Measurements from ENCODE around the gene HHEX. TPM values are rescaled to one million over a fixed set of nuclear protein-coding genes. Genes with fewer than 3 reads are reported as not detected.

The HHEX gene
- total RNA-seq, 1 experiment from 2014 or later, result 91.5 TPM

- H3K4me1 Mint-ChIP-seq (ENCODE audit: low read depth, unreplicated experiment), result peaks cover 4% of the 10 kb centered on the region
- TF ChIP-seq CTCF (IDR thresholded peaks at IDR 0.05; ENCODE audit: unreplicated experiment), result no peak
- no peaks in the 10 kb centered on the region for H3K9me3 Mint-ChIP-seq (ENCODE audit: low read depth, unreplicated experiment)
- intact Hi-C loops (cut with micrococcal nuclease; ENCODE audit: unreplicated experiment), result loop anchor here (5.0 kb wide), 1 partner anchor 94 kb away; no protein-coding TSS in a partner anchor
- H3K4me3 Mint-ChIP-seq (ENCODE audit: low read depth, unreplicated experiment), result peak overlapping the region; percentile 98
- TSS peak; percentile 40 for BruUV-seq (replicated peaks)
- H3K27ac Mint-ChIP-seq (ENCODE audit: unreplicated experiment), result peak overlapping the region; percentile 96
- H3K36me3 Mint-ChIP-seq (ENCODE audit: insufficient read depth, unreplicated experiment), result peaks cover 70% of the 10 kb centered on the region
- no peaks in the 10 kb centered on the region for H3K27me3 Mint-ChIP-seq (ENCODE audit: unreplicated experiment)
- no peak for DNase-seq
- CTCF ChIA-PET, result interaction anchor here (1.0 kb wide), 1 partner anchor 131 kb away, joined by 3 read pairs; no protein-coding TSS in a partner anchor
Observed at GRCh38 chr10:92690915-92691590, 1.3 kb downstream of the HHEX start.

- peaks cover 1% of the 10 kb centered on the region for H3K4me1 Mint-ChIP-seq (ENCODE audit: low read depth, unreplicated experiment)
- H3K27me3 Mint-ChIP-seq (ENCODE audit: unreplicated experiment), result no peaks in the 10 kb centered on the region
- CTCF ChIA-PET, result interaction anchor here (1.0 kb wide), 1 partner anchor 131 kb away, joined by 3 read pairs; no protein-coding TSS in a partner anchor
- no peaks in the 10 kb centered on the region for H3K9me3 Mint-ChIP-seq (ENCODE audit: low read depth, unreplicated experiment)
- H3K27ac Mint-ChIP-seq (ENCODE audit: unreplicated experiment), result peak overlapping the region; percentile 96
- peaks cover 73% of the 10 kb centered on the region for H3K36me3 Mint-ChIP-seq (ENCODE audit: insufficient read depth, unreplicated experiment)
- TF ChIP-seq CTCF (IDR thresholded peaks at IDR 0.05; ENCODE audit: unreplicated experiment), result no peak
- peak overlapping the region; percentile 98 for H3K4me3 Mint-ChIP-seq (ENCODE audit: low read depth, unreplicated experiment)
- BruUV-seq (replicated peaks), result no TSS peak
- no peak for DNase-seq
- intact Hi-C loops (cut with micrococcal nuclease; ENCODE audit: unreplicated experiment), result loop anchor here (5.0 kb wide), 1 partner anchor 94 kb away; no protein-coding TSS in a partner anchor
Observed at GRCh38 chr10:92691591-92692079, 1.9 kb downstream of the HHEX start.

- H3K27ac Mint-ChIP-seq (ENCODE audit: unreplicated experiment), result peak overlapping the region; percentile 96
- TF ChIP-seq CTCF (IDR thresholded peaks at IDR 0.05; ENCODE audit: unreplicated experiment), result no peak
- no peak for DNase-seq
- no peaks in the 10 kb centered on the region for H3K9me3 Mint-ChIP-seq (ENCODE audit: low read depth, unreplicated experiment)
- BruUV-seq (replicated peaks), result no TSS peak
- peak overlapping the region; percentile 98 for H3K4me3 Mint-ChIP-seq (ENCODE audit: low read depth, unreplicated experiment)
- no peaks in the 10 kb centered on the region for H3K27me3 Mint-ChIP-seq (ENCODE audit: unreplicated experiment)
- intact Hi-C loops (cut with micrococcal nuclease; ENCODE audit: unreplicated experiment), result loop anchor here (5.0 kb wide), 1 partner anchor 95 kb away; no protein-coding TSS in a partner anchor
- peaks cover 77% of the 10 kb centered on the region for H3K36me3 Mint-ChIP-seq (ENCODE audit: insufficient read depth, unreplicated experiment)
- CTCF ChIA-PET, result interaction anchor here (1.0 kb wide), 1 partner anchor 130 kb away, joined by 3 read pairs; no protein-coding TSS in a partner anchor
- peaks cover 6% of the 10 kb centered on the region for H3K4me1 Mint-ChIP-seq (ENCODE audit: low read depth, unreplicated experiment)
Observed at GRCh38 chr10:92692080-92692671, 2.4 kb downstream of the HHEX start.

GRCh38 chr10:92692697-92693533 lies 3.2 kb downstream of the HHEX start:
- intact Hi-C loops (cut with micrococcal nuclease; ENCODE audit: unreplicated experiment), result loop anchor here (5.0 kb wide), 1 partner anchor 96 kb away; no protein-coding TSS in a partner anchor
- Mint-ChIP-seq H3K9me3 (ENCODE audit: low read depth, unreplicated experiment) (no peaks in the 10 kb centered on the region), H3K4me1 (ENCODE audit: low read depth, unreplicated experiment) (peaks cover 13% of the 10 kb centered on the region), H3K27ac (ENCODE audit: unreplicated experiment) (peak overlapping the region; percentile 96), H3K4me3 (ENCODE audit: low read depth, unreplicated experiment) (peak overlapping the region; percentile 98), H3K27me3 (ENCODE audit: unreplicated experiment) (no peaks in the 10 kb centered on the region), H3K36me3 (ENCODE audit: insufficient read depth, unreplicated experiment) (peaks cover 85% of the 10 kb centered on the region)
- CTCF ChIA-PET, result interaction anchor here (0.5 to 0.8 kb wide), 2 partner anchors 19 to 84 kb away, joined by 3 to 5 read pairs; no protein-coding TSS in a partner anchor
- no peak for TF ChIP-seq CTCF (IDR thresholded peaks at IDR 0.05; ENCODE audit: unreplicated experiment)
- no peak for DNase-seq
- BruUV-seq (replicated peaks), result no TSS peak

All from Calu3 (cell line).